Transverse colon (tissue), 4 donors: Measurements from ENCODE around the gene RBP3. TPM values are rescaled to one million over a fixed set of nuclear protein-coding genes. Genes with fewer than 3 reads are reported as not detected.

Experiments
- DNase-seq: peaks from one replicate; pipeline ENCODE4 v3.0.0-alpha.2; 2019
- H3K27ac ChIP-seq, 4 donors: fragments of 200-600 bp; sonication (generic); 2 replicates each; pipeline ENCODE4 v1.5.1; 2016 to 2018; ENCODE audit warnings: inconsistent platforms in 4 of 4
- H3K27me3 ChIP-seq: fragments of 200-600 bp; sonication (generic); 2 replicates; pipeline ENCODE4 v1.5.1; 2017; ENCODE audit warnings: inconsistent platforms
- H3K36me3 ChIP-seq, 4 donors: fragments of 200-600 bp; sonication (generic); 2 replicates each; pipeline ENCODE4 v1.5.1; 2017 to 2019; ENCODE audit warnings: inconsistent platforms in 4 of 4
- H3K4me1 ChIP-seq, 4 donors: fragments of 200-600 bp; sonication (generic); 2 replicates each; pipeline ENCODE4 v1.5.1; 2017 to 2020; ENCODE audit warnings: inconsistent platforms in 4 of 4
- H3K4me3 ChIP-seq, 4 donors: fragments of 200-600 bp; sonication (generic); 1 replicate in 1 of 4; 2 replicates in 3 of 4; pipeline versions ENCODE4 v1.5.1 to v1.6.1; 2017 to 2019; ENCODE audit warnings: inconsistent platforms in 4 of 4
- H3K9me3 ChIP-seq, 2 donors: fragments of 200-600 bp; sonication (generic); 2 replicates each; pipeline ENCODE4 v1.5.1; 2017 to 2019; ENCODE audit warnings: inconsistent platforms in 2 of 2
- CTCF ChIP-seq, 5 experiments: fragments of 200-600 bp in 3 of 5; fragments of 450-650 bp in 2 of 5; sonication (generic) in 3 of 5; IDR thresholded peaks; 1 replicate in 2 of 5; 2 replicates in 3 of 5; pipeline ENCODE4 v1.5.1; 2016 to 2017; ENCODE audit warnings: antibody characterized with exemption in 5 of 5, inconsistent platforms in 3 of 5, mild to moderate bottlenecking in 2 of 5, moderate library complexity in 1 of 5
- EP300 ChIP-seq: sonication (generic); formaldehyde crosslinking; IDR thresholded peaks from one replicate; pipeline ENCODE4 v1.6.1; 2017; ENCODE audit warnings: antibody characterized with exemption, low read depth
- POLR2A ChIP-seq: fragments of 450-650 bp; IDR thresholded peaks from one replicate; pipeline ENCODE4 v1.6.1; 2016; ENCODE audit warnings: antibody characterized with exemption, mild to moderate bottlenecking, moderate library complexity
- POLR2AphosphoS5 ChIP-seq, 3 donors: sonication (generic); formaldehyde crosslinking; IDR thresholded peaks; one replicate each; pipeline ENCODE4 v1.6.1; 2016; ENCODE audit warnings: antibody characterized with exemption in 3 of 3
- WGBS, 2 donors: methylation state at CpG; one replicate each; pipeline ENCODE4 v1.1.5; 2018; ENCODE audit warnings: low coverage in 1 of 2; 5-methylcytosine and 5-hydroxymethylcytosine counted together
- in situ Hi-C, 4 donors: fragments of 200-750 bp; cut with MboI; loops; one replicate each; pipeline versions ENCODE4 v1.15.0 to v1.15.1; 2017; ENCODE audit warnings: low sequenced_read_pairs in 3 of 4, low pct_ligation_motif_present in 1 of 4, low pct_unique_long_range_greater_than_20kb in 1 of 4
- intact Hi-C: fragments of 100-400 bp; cut with DNase I; formaldehyde crosslinking; loops from one replicate; pipeline ENCODE4 v1.15.1; 2023; ENCODE audit warnings: low total_unique reads
- total RNA-seq, 4 donors: library from RNA; depleted of rRNA; stranded (reverse); fragments of >200 nt; gene quantifications; one replicate each; pipeline ENCODE4 v1.1.0, GENCODE V29; 2016

RBP3 gene
- total RNA-seq, 4 donors from 2014 or later, result not detected

- intact Hi-C loops (no loop called here), in situ Hi-C loops (loop anchor here in 2 of 4 donors (10.0 to 25.0 kb wide), 2 partner anchors 265 to 267 kb away; no protein-coding TSS in a partner anchor)
- Histone ChIP-seq H3K36me3 (no peaks in the 10 kb centered on the region), H3K9me3 (no peaks in the 10 kb centered on the region), H3K4me3 (no peak overlapping the region), H3K27ac (no peak overlapping the region), H3K4me1 (peaks cover 0 to 10% (median 7%) of the 10 kb centered on the region in 4 donors), H3K27me3 (peaks cover 55% of the 10 kb centered on the region)
- WGBS, 2 donors, result 75 to 80% methylated on average over 2 of the region's 2 CpGs
- TF ChIP-seq CTCF (IDR thresholded peaks at IDR 0.05) (no peak), POLR2A (no peak), POLR2AphosphoS5 (IDR thresholded peaks at IDR 0.05) (no peak), EP300 (no peak)
- no peak for DNase-seq
Measured at GRCh38 chr10:47301833-47302232, 46.3 kb upstream of the RBP3 start.

- DNase-seq, result no peak
- Histone ChIP-seq H3K4me1 (peaks cover 0 to 10% (median 7%) of the 10 kb centered on the region in 4 donors), H3K4me3 (no peak overlapping the region), H3K9me3 (no peaks in the 10 kb centered on the region), H3K27me3 (peaks cover 44% of the 10 kb centered on the region), H3K36me3 (no peaks in the 10 kb centered on the region), H3K27ac (no peak overlapping the region)
- intact Hi-C loops, result no loop called here
- TF ChIP-seq POLR2AphosphoS5 (IDR thresholded peaks at IDR 0.05), result no peak
- TF ChIP-seq EP300, result no peak
- TF ChIP-seq POLR2A, result no peak
- TF ChIP-seq CTCF (IDR thresholded peaks at IDR 0.05), result no peak
- in situ Hi-C loops, result loop anchor here in 2 of 4 donors (10.0 to 25.0 kb wide), 2 partner anchors 266 to 268 kb away; no protein-coding TSS in a partner anchor
- WGBS, 2 donors, result 95% methylated on average over 7 of the region's 7 CpGs; no CpG with 5 or more reads in 1 of the 2 donors
Measured at GRCh38 chr10:47303105-47303504, 45.1 kb upstream of the RBP3 start.

- in situ Hi-C loops, result loop anchor here in 2 of 4 donors (10.0 to 25.0 kb wide), 2 partner anchors 267 to 269 kb away; no protein-coding TSS in a partner anchor
- 76 to 84% methylated on average over 5 to 6 of the region's 6 CpGs for WGBS, 2 donors
- H3K27me3 ChIP-seq, result peaks cover 37% of the 10 kb centered on the region
Measured at GRCh38 chr10:47303866-47304265, 44.3 kb upstream of the RBP3 start.

GRCh38 chr10:47305566-47305965 is 42.6 kb upstream of the RBP3 start:
- TF ChIP-seq POLR2AphosphoS5 (IDR thresholded peaks at IDR 0.05) (no peak), POLR2A (no peak), CTCF (IDR thresholded peaks at IDR 0.05) (no peak), EP300 (no peak)
- Histone ChIP-seq H3K9me3 (no peaks in the 10 kb centered on the region), H3K4me1 (peaks cover 0 to 2% (median 2%) of the 10 kb centered on the region in 4 donors), H3K4me3 (no peak overlapping the region), H3K27ac (no peak overlapping the region), H3K27me3 (peaks cover 20% of the 10 kb centered on the region), H3K36me3 (no peaks in the 10 kb centered on the region)
- in situ Hi-C loops (loop anchor here in 2 of 4 donors (10.0 to 25.0 kb wide), 2 partner anchors 268 to 271 kb away; no protein-coding TSS in a partner anchor), intact Hi-C loops (loop anchor here (1.0 kb wide), 1 partner anchor 253 kb away; no protein-coding TSS in a partner anchor)
- DNase-seq, result no peak
- WGBS, 2 donors, result 70% methylated on average over 2 of the region's 2 CpGs; no CpG with 5 or more reads in 1 of the 2 donors

More at GRCh38 chr10:47303866-47304265, 44.3 kb upstream of the RBP3 start:
- H3K4me3 ChIP-seq, result no peak overlapping the region
- no peaks in the 10 kb centered on the region for H3K9me3 ChIP-seq
- intact Hi-C loops, result no loop called here
- H3K27ac ChIP-seq, result no peak overlapping the region
- DNase-seq, result no peak
- no peaks in the 10 kb centered on the region for H3K36me3 ChIP-seq
- TF ChIP-seq POLR2AphosphoS5 (IDR thresholded peaks at IDR 0.05), result no peak
- TF ChIP-seq EP300, result no peak
- no peak for TF ChIP-seq POLR2A
- TF ChIP-seq CTCF (IDR thresholded peaks at IDR 0.05), result no peak
- H3K4me1 ChIP-seq, result peaks cover 0 to 10% (median 7%) of the 10 kb centered on the region in 4 donors
